Raji (cell line): ENCODE data around the gene CTIF.

ENCODE experiments used
- POLR2A ChIP-seq: IDR thresholded peaks from 2 replicates; pipeline ENCODE4 v1.6.1; 2011; ENCODE audit warnings: low read depth, low read length, control low read depth; ENCODE audit not compliant: insufficient read depth

CTIF gene

DNA sequence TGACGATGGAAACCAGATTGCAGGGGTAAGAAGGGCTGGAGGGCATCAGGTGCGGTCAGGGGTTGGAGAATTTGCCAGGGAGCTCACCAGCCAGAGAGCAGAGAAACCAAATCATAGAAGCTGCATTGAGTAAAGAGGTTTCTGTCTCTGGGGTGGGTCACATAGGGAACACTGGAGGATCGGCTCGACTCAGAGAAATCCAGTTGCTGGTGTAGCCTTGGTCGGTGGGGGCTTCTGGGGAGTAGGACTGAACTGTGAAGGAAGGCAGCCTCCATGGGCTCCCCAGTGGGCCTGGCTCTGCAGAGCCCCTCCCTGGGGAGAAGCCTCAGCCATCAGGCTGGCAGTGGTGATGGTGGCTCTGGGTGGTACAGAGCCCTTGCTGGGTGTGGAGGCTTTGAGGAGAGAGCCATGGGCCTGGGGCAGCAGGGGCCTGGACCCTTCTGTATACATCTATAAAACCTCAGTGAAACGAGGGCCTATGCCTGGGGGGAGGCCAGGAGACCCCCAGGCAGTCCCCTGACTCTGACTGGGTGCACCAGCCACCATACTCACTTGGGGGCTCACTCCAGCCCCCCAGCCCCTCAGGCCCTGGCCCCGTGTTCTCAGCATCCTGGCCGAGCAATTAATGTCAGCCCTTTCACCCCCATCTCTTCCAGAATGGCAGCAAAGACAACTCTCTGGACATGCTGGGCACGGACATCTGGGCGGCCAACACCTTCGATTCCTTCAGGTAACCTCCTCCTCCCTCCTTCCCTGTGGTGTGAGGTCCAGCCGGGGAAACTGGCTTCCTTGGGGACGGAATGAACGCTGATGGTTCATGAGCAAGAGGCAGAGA, 124.5 kb downstream of the CTIF start:
- TF ChIP-seq POLR2A = no peak

DNA sequence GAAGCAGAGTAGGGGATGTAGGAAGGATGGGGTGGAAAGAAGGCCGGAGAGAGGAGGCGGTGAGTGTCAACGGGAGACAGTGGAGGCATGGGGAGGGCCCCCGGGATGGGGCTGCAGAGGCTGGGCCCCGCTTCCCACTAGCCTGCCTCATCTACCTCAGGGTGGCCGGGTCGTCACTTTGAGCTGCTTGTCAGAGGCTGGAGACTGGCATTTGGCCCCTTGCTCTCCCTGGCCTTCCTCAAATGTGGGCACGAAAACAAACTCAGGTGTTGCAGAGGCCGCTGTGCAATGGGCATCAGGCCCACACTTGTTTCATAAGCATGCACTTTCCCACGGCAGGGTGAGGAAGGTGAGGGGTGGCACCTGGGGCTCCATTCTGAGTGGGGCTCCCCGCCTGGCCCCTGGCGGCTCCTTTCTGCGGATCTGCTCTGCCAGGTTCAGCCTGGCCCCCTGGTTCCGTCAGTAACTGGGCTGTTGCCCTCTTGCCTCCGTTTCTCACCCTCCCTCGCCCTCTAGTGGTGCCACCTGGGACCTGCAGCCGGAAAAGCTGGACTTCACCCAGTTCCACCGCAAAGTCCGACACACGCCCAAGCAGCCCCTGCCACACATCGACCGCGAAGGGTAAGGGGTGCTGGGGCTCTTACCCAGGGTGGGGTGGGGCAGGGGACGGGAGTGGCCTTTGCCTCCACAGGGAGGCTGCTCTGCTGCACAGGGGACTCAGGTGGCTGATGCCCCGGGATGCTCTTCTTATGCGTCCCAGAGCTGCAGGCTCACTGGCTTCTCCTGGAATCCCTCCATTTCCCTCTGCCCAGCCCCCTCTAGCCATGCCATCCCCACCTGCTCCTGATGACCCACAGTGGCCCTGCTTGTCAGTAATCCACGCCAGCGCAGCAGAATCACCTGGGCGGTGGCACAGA, 125.4 kb downstream of the CTIF start:
- no peak for TF ChIP-seq POLR2A

DNA sequence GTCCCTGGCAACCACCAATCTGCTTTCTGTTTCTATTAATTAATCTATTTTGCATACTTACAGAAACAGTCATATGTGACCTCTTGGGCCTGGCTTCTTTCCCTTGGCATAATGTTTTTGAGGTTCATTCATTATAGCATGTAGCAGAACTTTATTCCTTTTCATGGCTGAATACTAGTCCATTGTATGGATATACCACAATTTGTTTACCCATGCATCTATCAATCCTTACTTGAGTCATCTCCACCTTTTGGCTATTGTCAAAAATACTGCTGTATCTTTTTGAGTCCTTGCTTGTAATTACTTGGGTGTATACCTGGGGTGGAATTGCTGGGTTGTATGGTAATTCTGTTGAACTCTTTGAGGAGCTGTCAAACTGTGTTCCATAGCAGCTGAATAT, 126.8 kb downstream of the CTIF start:
- no peak for TF ChIP-seq POLR2A

DNA sequence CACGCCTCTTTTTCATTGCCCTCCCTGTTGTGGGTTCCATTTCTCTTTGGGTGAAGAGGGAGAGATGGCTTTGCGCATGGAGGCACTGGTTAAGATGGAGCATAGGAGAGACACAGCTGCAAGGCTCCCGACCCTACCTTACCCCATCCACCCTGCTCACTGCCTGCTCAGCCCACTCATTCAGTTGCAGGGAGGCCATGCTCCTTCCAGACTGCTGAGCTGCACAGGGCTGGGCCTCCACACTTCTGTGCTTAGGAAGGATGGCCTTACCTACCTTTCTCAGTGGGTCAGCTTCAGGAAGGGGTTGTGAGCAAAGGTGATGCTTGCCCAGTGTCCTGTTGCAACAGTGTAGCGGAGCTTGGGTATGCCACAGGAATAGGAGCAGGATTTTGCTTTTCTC, 127.8 kb downstream of the CTIF start:
- TF ChIP-seq POLR2A = no peak

DNA sequence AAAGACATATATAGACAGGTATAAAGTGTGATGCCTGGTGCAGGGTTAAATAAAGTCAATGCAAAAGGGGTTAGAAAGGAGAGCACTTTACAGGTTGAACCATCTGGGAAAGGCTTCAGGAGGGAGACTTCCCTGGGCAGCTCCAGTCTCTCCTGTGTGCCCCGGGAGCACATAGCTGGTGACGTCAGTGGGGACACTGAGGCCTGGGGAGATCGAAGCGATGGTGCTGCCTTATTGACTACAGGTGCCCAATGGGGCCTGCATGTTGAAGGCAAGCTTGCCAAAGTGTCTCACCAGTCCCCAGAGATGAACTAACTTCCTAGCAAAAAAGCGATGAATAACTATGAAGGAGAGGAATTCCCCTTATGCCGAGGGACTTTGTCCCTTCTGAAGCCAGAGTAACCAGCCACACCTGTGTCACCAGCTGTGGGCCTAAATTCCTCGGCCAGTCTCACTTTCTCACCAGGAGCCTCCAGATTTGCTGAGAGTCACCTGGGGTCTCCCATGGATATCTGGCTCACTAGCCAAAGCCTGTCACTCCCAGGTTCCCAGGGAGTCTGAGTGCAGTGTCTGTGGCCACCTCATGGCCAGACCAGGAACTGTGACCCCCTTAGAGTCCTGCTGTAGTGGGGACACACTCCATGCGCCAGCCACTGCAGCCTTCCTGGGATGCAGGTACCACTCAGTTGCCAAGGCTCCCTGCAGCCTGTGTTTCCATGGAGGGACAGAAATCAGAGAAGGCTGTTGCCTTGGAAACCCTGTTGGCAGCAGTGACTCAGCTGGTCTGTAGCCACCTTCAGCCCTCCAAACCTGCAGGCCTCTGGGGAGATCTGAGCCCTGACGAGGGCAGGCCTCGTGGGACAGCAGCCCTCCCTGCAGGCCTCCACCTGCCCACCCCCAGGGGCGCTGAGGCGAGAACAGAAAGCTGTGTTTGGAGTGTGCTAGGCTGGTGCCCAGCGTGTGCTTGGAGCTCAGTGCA, 128.7 kb downstream of the CTIF start:
- TF ChIP-seq POLR2A = no peak

DNA sequence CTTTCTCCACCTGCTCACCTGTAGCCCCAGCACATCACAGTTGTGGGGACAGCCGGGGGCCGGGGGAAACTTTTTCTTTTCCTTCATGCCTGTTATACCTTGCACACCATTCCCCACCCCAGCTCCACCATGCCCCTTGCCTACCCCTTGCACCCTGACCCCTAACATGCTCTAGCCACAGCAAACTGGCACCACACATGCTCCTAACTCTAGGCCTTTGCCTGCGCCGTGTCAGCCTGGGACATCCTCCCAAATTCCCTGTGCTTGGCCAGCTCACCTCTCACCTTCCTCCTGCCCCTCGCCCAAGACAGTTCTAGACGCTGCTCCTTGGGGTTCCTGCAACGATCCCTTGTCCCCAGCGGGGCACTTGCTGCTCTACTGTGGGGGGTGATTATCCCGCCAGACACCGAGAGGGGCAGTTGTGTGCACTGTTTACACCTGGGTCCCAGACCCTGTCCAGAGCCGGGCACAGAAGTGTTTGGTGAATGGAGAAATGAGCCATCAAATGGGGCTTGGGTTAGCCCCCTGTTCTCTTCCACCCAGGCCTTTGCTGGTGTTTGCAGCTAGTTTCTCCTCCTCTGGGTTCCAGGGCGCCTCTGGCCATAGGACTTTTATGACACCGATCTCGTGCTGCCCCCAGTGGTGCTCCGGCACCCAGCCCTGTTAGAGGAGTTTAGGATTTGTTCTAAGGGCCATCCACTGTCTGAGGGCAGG, 129.8 kb downstream of the CTIF start:
- TF ChIP-seq POLR2A = no peak

DNA sequence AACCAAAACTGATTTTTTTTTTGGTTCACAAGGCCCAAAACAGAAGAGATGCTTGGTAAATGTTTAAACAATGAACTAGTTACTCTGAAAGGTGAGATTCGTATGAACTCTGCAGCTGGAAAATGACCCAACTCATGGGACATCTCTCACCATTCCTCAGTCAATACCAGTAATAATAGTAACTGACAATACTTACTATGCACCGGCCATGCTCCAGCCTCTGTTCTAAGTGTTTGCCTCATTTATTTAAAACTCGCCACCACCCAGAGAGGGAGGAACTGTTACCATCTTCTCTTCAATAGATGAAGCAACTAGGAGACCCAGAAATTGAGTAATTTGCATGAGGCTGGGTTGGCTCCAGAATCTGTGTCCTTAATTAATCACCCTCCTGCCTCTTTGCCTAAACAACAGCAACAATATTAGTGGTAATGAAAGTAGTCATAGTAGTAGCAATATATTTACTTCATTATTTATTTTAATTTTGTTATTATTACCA, 130.4 kb downstream of the CTIF start:
- TF ChIP-seq POLR2A = no peak

DNA sequence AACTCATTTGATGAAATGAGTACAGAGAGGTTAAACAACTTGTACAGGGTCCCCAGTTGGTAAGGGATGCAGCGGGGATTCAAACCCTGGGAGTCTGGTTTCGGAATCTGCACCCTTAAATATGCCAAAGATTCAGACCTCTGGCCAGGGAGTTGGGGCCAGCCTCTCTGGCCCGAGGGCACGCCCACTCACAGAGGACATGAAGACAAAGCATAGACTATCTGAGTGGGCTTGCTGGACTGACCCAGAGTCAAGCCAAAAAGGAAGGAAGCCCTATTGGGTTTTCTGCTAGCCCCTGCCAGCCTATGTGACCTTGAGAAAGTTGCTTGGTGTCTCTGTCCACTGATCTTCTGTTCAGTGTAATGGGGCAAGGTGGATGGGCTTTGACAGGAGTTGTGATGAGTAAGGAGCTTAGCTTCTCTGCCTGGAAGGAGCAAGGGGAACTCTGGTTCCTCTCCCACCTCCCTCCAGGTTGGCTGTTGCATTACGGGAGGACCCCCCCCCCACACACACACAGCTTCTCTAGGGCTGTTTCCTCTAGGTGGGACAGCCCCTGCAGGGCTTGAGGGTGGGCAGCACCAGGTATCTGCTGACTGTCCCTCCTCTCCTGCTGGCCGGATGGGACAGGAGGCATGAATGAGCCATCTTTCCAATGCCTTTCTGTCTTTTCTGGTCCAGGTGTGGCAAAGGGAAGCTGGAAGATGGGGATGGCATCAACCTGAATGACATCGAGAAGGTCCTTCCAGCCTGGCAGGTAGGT, 131.3 kb downstream of the CTIF start:
- no peak for TF ChIP-seq POLR2A

DNA sequence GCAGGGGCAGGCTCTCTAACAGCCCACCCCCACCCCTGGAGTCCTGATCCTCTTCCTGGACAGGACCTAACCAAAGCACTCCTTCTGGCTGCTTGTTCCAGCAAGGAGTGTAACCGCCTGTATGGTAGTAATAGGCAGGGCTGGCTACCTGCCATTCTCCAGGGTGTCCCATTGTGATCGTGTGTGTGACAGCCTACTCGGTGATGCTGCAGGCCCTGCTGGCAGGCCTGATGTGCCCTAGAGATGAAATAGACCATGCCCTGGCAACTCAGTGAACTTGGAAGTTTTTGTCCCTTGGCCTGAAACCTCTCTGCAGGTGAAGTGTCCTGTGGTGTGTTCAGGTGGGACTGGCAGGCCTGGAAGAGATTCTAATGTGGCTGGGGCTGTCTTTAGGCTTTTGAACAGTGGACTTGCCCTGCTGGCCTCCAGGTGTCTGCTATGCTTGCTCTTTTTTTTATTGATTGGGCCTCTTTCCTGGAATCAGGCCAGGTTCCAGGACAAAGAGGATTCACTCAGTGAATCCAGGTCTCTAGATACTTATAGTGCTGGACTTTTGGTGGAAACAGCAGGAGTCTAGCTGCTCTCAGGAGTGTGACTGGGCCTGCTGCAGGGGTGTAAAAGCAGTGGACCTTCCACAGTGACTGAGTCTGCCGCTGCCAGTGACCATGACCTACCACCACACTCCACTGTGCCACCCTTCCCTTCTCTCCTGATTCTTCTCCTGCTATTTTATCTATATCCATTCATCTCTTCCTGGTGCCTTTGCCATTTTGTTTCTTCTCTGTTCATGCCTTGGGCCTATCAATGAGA, 132.1 kb downstream of the CTIF start:
- no peak for TF ChIP-seq POLR2A

DNA sequence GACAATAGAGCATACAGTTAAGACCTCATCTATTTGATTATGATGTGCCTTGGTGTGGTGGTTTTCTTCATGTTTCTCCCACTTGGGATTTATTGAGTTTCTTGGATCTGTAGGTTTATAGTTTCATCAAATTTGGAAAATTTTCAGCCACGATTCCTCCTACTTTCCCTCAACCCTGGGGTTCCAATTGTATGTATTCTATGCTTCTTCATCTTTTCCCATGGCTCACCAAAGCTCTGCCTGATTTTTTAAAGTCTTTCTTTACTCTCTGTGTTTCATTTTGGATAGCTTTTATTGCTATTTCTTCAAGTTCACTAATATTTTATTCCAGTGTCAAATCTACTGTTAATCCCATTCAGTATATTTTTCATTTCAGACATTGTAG, 132.7 kb downstream of the CTIF start:
- TF ChIP-seq POLR2A = no peak

DNA sequence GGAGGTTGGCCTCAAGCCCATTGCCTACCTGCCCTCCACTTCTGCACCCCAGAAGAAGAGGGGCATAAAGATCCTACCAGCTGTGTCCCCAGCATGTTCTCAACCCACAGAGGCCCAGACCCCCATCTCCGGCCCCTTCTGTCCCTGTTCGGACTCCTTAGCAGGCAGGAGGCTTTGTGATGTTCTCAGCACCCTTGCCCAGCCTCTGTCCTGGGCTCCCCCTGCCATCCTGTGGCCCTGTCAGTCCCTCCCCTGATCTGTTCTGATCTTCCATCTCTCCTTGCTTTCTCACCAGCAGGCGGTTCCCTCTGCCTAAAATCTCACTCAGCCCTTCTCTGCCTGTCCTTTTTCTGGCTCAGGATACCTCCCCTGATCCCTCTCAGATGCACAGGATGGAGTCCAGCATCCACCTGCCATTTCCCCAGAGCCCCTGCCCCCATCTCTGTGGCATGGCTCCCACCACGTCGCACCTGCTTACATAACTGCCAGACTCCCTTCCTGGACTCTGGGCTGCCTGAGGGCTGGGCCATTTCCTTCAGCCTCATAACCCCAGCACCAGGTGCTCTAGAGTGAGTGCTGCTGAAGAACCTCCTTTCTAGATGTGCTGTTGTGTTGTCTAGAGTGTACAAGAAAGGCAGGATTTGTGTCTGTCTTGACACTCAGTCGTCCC, 134.0 kb downstream of the CTIF start:
- TF ChIP-seq POLR2A = no peak

DNA sequence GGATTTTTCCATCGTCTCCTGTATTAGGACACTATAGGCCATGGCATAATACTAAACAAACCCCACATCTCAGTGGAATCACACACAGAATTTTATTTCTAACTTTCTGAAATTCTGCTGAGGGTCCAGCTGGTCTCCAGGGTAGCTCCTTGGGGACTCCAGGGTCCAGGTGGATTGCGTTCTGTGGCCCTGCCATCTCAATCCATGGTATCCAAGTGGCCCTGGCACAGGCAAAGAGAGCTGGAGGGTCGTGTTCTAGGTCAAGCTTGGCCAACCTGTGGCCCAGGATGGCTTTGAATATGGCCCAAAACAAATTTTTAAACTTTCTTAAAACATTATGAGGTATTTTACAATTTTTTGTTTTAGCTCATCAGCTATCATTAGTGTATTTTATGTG, 134.6 kb downstream of the CTIF start:
- TF ChIP-seq POLR2A = no peak
